ENCODE results near the gene RBBP4.

RBBP4 gene

GRCh38 chr1:32612189-32612881 lies 38.7 kb upstream of the RBBP4 start (continued):
- TF ChIP-seq INSM2 (tag by site-specific recombination; IDR thresholded peaks at IDR 0.05) (peak; percentile 37), YY2 (tag by site-specific recombination; IDR thresholded peaks at IDR 0.05) (no peak), ZNF362 (tag by site-specific recombination; IDR thresholded peaks at IDR 0.05) (no peak), ZNF18 (tag by site-specific recombination; IDR thresholded peaks at IDR 0.05) (no peak), ZBTB20 (tag by site-specific recombination; IDR thresholded peaks at IDR 0.05) (no peak), ZNF837 (tag by site-specific recombination; IDR thresholded peaks at IDR 0.05) (no peak), ZNF658 (tag by site-specific recombination; IDR thresholded peaks at IDR 0.05) (no peak), ZNF629 (tag by site-specific recombination; IDR thresholded peaks at IDR 0.05) (peak; percentile 74), ZNF768 (tag by site-specific recombination; IDR thresholded peaks at IDR 0.05) (no peak), ZNF350 (tag by site-specific recombination; IDR thresholded peaks at IDR 0.05) (no peak), ZEB2 (tag by site-specific recombination; IDR thresholded peaks at IDR 0.05) (peak; percentile 31), ZNF560 (tag by site-specific recombination; IDR thresholded peaks at IDR 0.05; ENCODE audit: borderline replicate concordance) (no peak), ATF2 (tag by site-specific recombination; IDR thresholded peaks at IDR 0.05; ENCODE audit: low read depth) (no peak), KLF16 (tag by site-specific recombination; IDR thresholded peaks at IDR 0.05) (peak; percentile 50; the same call in 1 of the 2 replicates), ZNF24 (tag by site-specific recombination; IDR thresholded peaks at IDR 0.05) (peak; percentile 67; the same call in 1 of the 2 replicates), ZNF701 (tag by site-specific recombination; IDR thresholded peaks at IDR 0.05) (no peak), ZSCAN16 (tag by site-specific recombination; IDR thresholded peaks at IDR 0.05) (no peak), ZSCAN23 (tag by site-specific recombination; IDR thresholded peaks at IDR 0.05) (no peak), ZNF175 (tag by site-specific recombination; IDR thresholded peaks at IDR 0.05) (no peak), ZNF16 (tag by site-specific recombination; IDR thresholded peaks at IDR 0.05; ENCODE audit: low read depth) (no peak), ZSCAN5A (tag by site-specific recombination; IDR thresholded peaks at IDR 0.05) (no peak), ZNF398 (tag by site-specific recombination; IDR thresholded peaks at IDR 0.05) (no peak), ZNF624 (tag by site-specific recombination; IDR thresholded peaks at IDR 0.05) (no peak), KLF7 (tag by site-specific recombination; IDR thresholded peaks at IDR 0.05; ENCODE audit: borderline replicate concordance) (peak; percentile 27; the same call in 1 of the 2 replicates), PBX3 (CRISPR knock-in tag; IDR thresholded peaks at IDR 0.05) (peak; percentile 76; the same call in 1 of the 2 replicates), ZNF529 (tag by site-specific recombination; IDR thresholded peaks at IDR 0.05; ENCODE audit: insufficient replicate concordance) (no peak), ZNF223 (tag by site-specific recombination; IDR thresholded peaks at IDR 0.05) (no peak), ZNF580 (tag by site-specific recombination; IDR thresholded peaks at IDR 0.05) (peak; percentile 54; the same call in 1 of the 2 replicates), ZNF155 (tag by site-specific recombination; IDR thresholded peaks at IDR 0.05) (no peak), GLIS1 (tag by site-specific recombination; IDR thresholded peaks at IDR 0.05) (peak; percentile 88)

All from HEK293 (cell line).